Measurements from ENCODE around the gene RAMP2.

The RAMP2 gene

DNA sequence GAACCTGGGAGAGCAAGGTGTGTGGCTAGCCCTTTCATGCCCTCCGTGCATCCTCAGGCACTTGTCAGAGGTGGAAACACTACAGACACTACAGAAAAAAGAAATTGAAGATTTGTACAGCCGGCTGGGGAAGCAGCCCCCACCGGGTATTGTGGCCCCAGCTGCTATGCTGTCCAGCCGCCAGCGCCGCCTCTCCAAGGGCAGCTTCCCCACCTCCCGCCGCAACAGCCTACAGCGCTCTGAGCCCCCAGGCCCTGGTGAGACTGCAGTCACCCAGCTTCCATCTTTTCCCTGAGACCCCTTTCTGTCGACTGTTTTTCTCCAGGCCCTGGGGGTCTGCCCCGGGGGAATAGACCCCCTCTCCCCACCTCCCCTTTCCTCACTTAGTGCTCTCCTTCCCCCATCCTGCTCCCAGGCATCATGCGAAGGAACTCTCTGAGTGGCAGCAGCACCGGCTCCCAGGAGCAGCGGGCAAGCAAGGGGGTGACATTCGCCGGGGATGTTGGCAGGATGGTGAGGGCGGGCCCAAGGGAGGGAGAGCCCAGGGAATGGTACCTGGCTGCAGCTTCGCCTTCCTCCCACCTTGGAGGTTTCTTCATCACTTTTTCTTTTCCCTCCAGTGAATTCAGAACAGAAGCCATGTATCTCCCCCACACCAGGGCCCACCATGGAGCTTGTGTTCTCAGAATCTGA lies 35.2 kb downstream of the RAMP2 start:
- DNase-seq: no peak

DNA sequence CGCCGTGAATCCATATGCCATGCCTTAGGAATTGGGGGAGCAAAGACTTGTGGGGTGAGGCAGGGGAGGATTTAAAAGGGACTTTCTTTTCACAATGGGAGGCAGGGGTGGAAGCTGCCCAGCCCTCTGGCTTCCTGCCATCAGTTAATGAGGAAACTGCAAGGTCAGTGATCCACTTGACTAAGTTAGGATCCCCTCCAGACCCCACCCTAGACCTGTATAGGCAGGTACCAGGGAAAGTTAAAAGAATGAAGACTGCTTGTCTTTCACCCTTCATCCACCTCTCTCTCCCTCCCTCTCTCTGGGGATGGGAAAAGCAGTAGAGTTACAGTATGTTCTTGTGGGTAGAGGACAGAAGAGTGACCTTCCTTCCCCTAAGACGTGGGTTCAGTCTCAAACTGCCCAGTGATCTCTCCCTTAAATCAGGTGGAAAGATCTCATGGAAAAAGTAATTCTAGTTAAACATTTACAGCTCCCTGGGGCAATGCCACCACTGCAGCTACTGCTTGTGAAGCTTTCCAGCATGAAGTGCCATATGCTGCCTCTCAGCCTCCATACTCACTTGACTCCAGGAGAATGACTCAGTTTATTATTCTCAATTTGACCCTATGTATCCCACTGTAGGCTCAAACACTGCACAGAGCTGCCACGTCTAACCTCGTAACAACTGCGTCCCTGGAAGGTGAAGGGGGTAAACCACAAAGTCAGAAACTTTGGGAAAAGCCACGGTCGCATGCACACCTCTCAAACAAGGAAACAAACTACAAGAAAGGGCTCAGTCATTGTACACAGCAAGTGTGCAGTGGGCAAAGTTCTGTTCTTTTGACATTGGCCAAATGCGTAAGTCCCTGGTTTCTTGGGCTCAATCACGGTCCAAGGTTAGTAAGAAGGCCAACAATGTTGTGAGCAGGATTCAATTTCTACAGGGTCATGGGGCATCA lies 36.3 kb downstream of the RAMP2 start:
- DNase-seq: no peak

DNA sequence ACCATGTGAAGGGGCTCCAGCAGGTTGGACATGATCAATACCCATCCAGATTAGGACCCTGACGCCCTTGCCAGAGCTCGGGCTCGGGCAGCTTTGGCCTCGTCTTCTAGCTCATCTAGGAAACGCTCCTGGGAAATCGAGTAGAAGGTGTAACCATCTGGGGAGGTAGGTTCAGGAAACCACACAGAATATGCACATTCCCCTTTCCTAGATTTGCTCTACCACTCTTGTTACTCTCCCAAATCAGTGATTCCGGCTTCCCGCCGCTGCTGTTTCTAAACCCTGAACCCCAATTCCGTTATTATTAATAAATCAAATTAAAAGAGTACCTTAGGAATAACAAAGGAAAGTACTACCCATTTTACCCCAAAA lies 37.0 kb downstream of the RAMP2 start:
- no peak for DNase-seq

DNA sequence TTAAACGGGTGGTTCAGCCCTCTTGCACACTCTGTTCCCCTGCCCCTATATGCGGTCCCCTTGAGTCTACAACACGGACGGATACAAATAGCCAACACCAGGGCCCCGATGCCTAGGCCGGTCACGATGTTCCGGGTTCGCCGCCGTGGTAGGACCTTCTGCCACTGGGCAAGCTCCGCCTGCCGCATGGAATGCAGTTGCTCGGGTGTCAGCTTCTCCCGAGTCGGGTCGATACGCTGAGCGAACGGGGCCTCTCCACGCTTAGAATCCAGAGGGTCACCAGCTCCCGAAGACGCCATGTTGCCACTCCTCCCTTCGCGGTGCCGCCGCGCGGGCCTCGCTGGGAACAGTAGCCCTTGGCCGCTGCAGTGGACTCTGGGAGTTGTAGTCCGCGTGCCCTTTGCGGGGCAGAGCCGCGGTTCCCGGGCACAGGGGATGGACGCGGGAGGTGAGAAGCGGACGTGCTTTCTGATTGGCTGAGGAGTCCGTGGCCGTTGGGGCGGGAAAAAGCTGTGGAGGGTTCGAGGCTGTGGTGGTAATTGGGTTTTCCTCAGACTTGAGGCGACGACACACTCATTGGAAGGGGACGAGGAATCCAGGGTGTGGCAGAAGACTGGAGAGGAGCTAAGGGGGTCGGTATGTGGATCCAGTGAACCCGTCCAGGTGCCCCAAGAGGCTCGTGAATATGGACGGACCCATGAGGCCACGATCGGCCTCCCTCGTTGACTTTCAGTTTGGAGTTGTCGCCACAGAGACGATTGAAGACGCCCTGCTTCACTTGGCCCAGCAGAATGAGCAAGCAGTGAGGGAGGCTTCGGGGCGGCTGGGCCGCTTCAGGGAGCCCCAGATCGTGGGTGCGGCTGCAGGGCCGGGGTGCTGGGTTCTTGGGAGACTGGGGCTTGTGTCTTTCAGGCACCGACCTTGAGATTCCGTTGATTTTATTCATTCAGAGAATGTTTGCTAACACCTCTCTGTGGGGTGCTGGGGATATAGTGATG lies 37.7 kb downstream of the RAMP2 start, which contains the start of the genes CNTD1 and COA3:
Gene CNTD1 (plus strand): TSS at position 479 of the 998 bp plus-strand sequence. CDS start 207 bp downstream, at position 686.
Gene COA3 (minus strand): TSS at position 322 of the 998 bp plus-strand sequence. CDS start 23 bp downstream, at position 299.
- peak; percentile 93 for DNase-seq

DNA sequence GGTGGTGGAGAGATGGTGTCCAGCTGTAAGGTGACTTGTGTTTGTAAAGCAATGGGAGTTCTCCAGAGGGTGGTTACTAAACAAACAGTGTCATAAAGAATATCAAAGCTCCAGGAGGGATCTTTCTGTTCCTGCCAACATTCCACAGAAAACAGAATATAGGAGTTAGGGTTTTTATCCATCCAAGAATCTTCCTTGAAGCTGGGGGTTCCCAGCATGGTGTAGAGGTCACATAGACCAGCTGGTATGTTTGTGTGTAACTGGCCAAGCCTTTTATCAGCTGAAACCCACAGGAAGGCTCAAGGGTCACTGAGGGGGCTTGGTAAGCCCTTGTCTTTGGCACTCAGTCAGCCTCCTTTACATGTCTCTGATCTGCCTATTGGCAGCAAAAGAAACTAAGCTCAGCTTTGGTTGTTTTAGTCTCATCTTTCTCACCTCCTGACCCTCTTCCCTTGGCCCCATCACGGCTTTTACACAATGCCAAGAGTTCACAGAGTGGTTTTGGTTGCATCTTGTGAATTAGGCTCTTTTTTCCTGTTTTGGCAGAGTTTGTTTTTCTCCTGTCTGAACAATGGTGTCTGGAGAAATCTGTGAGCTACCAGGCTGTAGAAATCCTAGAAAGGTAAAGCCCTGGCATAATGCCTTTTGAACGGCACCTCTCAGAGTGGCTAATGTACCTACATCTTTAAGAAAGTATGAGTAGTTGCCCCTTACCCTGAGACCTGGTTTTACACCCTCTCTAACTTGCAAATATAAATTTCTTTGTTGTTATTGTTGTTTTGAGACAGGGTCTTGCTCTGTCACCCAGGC lies 42.3 kb downstream of the RAMP2 start:
- DNase-seq: no peak

DNA sequence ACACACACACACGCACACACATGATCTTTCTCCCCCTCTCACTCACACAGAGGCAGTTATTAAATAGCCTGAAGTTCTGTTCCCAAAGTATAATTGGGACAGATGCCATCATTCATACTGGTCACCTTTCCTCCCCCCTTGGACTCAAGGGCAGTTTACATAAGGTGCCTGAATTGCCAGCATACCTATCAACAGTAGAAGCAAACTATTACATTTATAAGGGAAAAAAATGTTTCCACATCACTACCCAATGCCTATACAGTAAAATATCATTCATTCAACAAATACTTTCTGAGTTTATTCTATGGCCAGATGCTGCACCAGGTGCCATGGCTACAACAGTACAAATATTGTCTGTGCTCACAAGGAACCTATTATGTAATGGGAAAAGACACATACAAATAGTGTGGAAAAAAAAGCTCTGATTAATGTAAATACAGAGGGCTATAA lies 43.9 kb downstream of the RAMP2 start:
- no peak for DNase-seq

DNA sequence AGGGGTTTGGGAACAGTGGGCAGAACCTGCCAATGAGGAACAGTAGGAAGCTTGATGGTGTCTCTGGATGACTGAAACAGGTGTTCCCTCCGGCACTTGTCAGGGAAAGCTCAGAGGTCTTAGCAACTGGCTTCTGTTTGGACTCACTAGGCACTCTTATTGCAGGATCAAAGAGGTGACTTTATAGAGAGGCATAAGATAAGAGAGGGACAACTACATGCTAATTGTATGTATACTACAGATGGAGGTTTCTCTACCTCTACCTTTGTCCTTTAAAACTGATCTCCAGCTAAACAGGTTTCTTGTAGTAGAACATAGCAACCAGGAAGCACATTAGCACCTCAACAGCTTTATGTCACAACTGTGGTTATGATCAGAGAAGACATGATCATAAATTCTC lies 45.2 kb downstream of the RAMP2 start:
- DNase-seq: no peak

DNA sequence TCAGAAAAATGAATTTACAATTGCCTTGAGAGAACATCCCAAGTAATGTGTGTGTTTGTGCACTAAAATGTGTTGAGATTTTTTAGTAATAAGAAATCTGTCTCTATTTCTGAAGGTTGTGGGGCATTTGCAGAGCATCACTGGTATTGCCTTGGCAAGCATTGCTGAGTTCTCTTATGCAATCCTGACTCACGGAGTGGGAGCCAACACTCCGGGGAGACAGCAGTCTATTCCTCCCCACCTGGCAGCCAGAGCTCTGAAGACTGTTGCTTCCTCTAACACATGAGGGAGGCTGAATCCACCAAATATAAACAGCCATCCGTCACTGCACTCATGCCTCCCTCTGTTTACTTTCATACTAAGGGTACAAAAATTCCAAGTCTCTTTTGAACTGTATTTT lies 48.2 kb downstream of the RAMP2 start:
- DNase-seq: no peak

All from NCI-H82 (cell line).